ENCODE data around the gene FEM1B.
A peak's percentile ranks its signal among the peaks of the same experiment; 100 is the strongest.

FEM1B gene

GRCh38 chr15:68259883-68260282 lies 17.7 kb upstream of the FEM1B start:
- DNase-seq (ENCODE audit: low spot score): no peak

- no peak for DNase-seq (ENCODE audit: low spot score)
Measured at GRCh38 chr15:68261241-68261640, 16.3 kb upstream of the FEM1B start.

DNA sequence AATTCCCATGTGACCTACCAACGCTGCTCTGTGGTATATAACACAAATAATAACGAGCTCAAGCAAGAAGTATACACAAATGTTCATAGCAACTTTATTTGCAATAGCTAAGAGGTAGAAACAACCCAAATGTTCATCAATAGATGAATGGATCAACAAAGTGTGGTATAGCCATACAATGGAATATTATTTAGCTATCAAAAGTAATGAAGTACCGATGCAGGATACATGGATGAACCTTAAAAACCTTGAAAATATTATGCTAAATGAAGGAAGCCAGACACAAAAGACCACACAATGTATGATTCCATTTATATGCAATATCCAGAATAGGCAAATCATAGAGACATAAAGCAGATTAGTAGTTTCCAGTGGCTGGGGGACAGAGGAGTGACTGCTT lies 15.6 kb upstream of the FEM1B start:
- DNase-seq (ENCODE audit: low spot score): no peak

DNA sequence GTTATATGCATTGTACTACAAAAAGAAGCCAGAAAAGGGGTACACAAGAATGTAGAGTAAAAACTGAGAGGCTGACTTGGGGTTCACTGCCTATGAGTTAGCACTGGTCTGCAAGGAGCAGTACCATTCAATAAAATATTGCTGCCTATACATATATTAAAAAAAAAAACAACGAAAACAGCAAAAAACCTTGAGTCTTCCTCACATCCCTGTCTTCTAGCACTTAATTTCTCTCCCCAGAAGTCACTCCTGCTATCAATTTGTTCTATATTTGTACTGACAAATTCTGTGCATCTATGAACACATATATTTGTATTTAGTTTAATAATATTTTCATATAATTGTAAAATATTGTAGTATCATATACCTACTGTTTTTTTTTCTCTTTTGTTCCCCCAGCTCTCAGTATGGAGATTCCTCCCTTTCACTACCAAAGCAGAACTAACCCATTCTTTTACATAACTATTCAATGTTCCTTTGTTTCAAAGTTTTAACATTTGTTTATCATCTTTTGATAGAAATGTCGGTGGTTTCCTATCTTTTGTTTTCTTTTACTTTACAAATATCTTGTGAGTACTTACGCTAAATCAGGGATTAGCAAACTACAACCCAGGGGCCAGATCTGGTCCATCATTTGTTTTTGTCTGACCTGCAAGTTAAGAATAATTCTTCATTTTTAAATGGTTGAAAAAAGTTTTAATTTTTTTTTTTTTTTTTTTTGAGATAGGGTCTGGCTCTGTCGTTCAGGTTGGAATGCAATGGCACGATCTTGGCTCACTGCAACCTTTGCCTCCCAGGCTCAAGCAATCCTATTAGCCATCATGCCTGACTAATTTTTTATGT lies 14.8 kb upstream of the FEM1B start:
- no peak for DNase-seq (ENCODE audit: low spot score)

DNA sequence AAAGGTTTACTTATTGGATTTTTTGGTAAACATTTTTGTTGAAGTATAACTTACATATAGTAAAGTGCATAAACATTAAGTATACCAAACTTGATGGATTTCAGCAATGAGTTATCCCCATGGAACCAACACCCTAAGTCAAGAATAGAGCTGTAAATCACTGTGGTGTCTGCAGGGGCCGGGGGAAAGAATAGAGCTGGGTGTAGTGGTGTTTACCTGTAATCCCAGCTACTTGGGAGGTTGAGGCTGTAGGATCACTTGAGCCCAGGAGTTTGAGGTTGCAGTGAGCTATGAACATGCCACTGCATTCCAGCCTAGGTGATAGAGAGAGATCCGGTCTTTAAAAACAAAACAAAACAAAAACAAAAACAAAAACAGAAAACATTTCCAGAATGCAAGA lies 13.3 kb upstream of the FEM1B start:
- no peak for DNase-seq (ENCODE audit: low spot score)

DNA sequence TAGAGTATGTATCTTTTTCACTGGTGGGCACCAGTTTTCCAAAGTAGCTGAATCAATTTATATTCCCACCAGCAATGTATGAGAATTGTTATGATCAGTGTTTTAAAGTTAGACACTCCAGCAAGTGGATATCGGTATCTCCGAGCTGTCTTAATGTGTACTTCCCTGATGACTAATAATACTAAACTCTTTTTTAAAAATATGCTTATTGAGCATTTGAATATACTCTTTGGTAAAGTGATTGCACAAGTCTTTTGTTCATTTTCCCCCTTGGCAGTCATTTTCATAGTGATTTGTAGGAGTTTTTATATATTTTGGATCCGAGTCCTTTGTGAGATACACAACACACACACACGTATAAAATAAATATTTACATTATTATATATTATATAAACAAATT lies 12.5 kb upstream of the FEM1B start:
- no peak for DNase-seq (ENCODE audit: low spot score)

DNA sequence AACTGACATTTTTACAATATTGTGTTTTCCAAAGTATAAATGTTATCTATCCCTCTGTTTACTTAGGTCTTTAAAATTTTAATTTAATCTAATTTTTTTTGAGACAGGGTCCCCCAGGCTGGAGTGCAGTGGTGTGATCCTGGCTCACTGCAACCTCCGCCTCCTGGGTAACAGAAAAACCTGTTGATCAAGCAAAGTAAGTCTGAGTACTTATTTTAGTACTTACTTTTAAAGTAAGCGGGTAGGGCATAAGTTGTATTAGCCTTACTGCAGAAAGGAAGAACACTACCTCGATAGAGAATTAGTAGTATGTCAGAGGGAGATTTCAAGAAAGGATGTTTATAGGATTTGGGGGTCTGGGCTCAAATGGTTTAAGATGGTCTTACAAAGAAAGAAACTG lies 11.9 kb upstream of the FEM1B start:
- no peak for DNase-seq (ENCODE audit: low spot score)

GRCh38 chr15:68268405-68268804 lies 9.1 kb upstream of the FEM1B start:
- DNase-seq (ENCODE audit: low spot score): no peak

- DNase-seq (ENCODE audit: low spot score): no peak
Measured at GRCh38 chr15:68271854-68272471, 5.6 kb upstream of the FEM1B start.

DNA sequence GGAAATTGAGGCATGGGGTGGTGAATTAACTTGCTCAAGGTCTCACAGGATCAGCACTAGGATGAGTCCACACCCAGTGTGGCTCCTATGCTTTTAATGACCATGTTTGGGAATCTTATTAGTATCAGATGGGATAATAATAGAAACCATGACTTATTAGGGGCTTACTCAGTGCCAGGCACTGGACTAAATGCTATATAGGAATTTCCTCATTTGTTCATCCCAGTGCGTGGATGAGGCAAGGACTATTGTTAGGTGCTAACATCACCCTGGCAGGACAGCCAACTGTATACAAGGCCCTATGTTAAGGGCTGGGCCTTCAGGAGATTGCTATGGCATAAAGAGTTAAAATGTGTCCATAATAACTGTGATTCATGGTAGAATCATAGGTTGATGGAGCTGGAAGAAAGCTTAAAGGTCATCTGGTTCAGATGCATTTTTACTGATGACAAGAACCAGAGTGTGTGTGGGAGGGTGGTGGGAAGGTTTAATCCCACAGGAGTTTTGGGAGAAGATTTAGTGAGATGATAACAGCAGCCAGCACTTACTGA lies 4.7 kb upstream of the FEM1B start:
- no peak for DNase-seq (ENCODE audit: low spot score)

DNA sequence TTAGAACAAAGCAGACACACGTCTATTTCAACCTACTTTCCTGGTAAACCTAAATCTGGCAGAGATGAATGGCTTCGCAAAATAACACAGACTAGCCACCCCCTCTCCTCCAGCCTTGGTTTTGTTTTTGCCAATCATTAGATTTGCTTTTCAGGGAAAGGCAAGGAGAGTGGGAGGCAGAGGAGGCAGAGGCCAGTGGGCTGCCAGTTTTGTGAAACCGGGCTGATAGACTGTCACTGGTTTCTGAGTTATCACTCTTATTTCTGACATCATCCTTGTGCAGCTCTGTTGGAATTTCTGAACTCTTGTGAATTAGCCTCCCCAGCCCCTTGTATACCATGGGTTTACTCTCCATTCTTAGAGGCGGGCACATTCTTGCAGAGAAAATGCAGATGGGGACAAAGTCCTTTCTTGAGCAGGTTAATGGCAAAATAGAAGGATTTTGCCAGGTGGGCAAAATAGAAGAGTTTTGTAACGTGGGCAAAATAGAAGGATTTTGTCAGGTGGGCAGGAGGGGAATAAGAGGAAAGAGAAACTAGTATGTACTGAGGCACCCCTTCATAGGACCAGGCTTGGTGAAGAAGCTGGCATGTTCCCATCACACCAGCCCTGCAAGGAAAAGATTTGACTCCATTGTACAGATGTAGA lies 3.2 kb upstream of the FEM1B start:
- no peak for DNase-seq (ENCODE audit: low spot score)

- no peak for DNase-seq (ENCODE audit: low spot score)
Measured at GRCh38 chr15:68275165-68275746, 2.3 kb upstream of the FEM1B start.

DNA sequence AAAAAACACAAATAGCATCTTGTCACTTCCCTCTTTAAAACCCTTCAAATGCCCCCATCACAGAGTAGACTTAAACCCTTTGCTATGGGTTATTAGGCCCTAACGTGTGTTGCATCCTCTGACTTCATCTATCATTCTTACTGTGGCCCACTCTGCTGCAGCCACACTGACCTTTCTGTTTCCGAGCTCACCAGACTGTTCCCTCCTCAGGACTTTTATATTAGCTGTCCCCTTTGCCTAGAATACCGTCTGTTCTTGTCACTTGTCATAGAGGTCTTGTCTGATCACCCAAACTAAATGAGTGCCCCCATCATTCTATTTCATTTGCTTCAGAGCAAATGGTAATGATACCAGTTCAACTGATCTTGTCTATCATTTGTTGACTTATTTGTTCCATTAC lies 877 bp upstream of the FEM1B start:
- DNase-seq (ENCODE audit: low spot score): no peak

DNA sequence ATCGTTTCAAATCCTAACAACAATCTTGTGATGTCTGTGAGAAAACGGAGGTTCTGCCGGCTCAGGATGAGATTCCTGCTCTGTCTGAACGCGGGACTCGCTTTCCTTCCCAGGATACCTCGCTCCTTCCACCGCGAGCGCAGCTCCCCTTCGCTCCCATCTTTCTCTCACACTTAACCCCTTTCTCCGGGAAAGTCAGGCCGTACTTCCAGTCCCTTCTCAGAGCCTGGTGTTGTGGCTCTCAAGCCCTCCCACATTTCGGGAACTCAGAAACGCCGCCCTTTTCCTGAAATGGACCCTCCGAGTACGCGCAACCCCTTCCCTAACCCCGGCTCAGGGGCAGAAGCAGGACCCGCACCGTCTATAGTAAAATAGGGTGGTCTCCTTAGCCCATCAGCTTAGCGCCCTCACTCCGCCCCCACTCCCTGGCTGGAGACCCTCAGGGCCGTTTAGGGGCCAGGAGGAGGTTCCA lies 378 bp upstream of the FEM1B start:
- no peak for DNase-seq (ENCODE audit: low spot score)

DNA sequence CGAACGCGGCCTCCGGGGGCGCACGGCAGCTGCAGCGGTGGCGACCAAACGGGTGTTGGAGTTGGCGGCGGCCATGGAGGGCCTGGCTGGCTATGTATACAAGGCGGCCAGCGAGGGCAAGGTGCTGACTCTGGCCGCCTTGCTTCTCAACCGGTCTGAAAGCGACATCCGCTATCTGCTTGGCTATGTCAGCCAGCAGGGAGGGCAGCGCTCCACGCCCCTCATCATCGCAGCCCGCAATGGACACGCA lies 725 bp downstream of the FEM1B start:
- DNase-seq (ENCODE audit: low spot score): peak; percentile 74

GRCh38 chr15:68278595-68279405 lies 1.3 kb downstream of the FEM1B start:
- DNase-seq (ENCODE audit: low spot score): no peak

DNA sequence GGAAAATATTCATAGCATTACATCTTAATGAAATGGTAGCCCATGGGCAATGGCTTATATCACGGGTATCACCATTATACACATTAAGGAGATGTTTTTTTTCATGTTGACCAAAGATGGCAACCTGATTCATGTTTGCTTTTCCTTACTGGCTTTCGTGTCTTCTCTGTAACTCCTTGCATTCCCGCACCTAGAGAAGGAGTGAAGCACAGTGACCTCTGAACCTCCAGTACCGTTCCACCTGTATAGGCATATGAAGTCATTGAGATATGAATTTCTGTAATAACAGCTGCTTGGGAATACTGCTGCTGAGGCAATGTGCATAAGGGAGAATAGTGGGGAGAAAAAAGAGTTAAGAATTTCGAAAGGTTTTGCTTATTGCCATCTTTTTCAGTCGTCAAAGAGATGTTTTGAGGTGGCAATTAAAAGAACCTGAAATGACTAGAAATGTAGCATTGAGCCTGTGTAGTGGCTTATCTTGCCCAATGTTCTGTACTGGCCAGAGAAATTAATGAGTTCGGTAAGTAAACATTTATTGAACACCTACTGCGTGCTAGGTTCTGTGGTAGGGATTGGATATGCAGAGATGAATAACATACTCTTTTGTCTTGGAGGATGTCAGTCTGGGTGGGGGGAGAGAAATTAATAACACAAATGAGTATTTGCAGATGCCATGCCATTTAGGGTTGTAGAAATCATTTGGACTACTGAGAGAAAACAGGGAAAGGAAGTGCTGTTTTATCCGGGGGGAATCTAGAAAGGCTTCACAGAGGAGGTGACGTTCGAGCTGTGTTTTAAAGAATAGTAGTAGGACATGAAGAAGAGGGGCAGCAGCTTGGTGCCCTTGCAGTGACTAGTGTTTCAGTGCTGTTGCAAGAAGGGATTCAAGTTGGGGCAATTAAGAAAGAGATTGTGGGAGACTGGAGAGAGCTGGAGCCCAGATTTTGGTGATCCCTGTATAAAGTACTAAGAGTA lies 2.5 kb downstream of the FEM1B start:
- DNase-seq (ENCODE audit: low spot score): no peak

GRCh38 chr15:68281008-68281407 lies 3.5 kb downstream of the FEM1B start:
- no peak for DNase-seq (ENCODE audit: low spot score)

DNA sequence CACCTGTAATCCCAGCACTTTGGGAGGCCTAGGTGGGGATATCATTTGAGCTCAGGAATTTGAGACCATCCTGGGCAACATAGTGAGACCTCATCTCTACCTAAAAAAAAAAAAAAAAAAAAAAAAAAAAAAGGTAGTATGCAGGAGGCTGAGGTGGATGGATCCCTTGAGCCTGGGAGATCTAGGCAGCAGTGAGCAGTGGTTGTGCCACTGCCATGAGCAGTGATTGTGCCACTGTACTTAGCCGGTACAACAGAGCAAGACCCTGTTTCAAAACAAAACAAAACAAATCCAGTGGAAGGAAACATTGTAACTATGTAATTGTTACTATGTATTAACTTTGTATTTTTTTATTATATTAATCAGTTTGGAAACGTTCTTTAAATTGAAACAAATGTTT lies 5.9 kb downstream of the FEM1B start:
- no peak for DNase-seq (ENCODE audit: low spot score)

- no peak for DNase-seq (ENCODE audit: low spot score)
Measured at GRCh38 chr15:68284616-68285258, 7.2 kb downstream of the FEM1B start.
